Stimulated activated CD4-positive, alpha-beta T cell treated with anti-CD3 and anti-CD28 coated beads, Interleukin-4, amount 100 ng/mL, for 1 hour (primary cell): ENCODE results near the gene COPE.

Source experiments
- DNase-seq: peaks from one replicate; pipeline ENCODE4 v3.0.0-alpha.2; 2020

COPE gene

DNA sequence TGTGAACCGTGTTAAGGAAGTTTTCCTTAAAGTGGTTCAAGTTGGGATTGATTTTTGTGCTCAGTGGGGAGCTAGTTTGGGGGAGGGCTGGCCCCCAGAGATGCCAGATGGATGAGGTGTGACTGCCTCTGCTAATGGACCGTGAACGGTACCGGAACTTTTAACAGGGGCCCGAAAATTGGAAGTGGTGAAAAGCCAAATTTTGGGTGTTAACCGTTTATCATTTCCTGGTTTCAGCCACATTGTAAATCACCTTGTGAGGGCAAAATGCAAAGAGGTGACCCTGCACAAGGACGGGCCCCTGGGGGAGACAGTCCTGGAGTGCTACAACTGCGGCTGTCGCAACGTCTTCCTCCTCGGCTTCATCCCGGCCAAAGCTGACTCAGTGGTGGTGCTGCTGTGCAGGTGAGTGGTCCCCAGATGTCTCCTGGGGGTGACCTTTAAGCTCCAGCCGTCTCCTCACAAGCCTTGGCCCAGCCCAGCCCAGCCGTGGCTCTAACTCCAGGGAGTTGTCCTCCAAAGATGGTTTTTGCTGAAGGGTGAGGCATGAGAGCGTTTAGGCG, 69.3 kb downstream of the COPE start:
- no peak for DNase-seq
